ENCODE data around the gene LNX1. TPM values are rescaled to one million over a fixed set of nuclear protein-coding genes. Genes with fewer than 3 reads are reported as not detected.

Gene LNX1
- total and polyA plus RNA-seq, 2 of the 8 experiments (the other 6 are each of a cell fraction or from before 2014, with no cell fraction given): 2.7 to 3.8 TPM

GRCh38 chr4:53553486-53554210 is 37.6 kb downstream of the LNX1 start:
- WGBS, 2 experiments (ENCODE audit: extremely low coverage in 1 of 2, insufficient coverage in 1 of 2, insufficient read length in 1 of 2, insufficient replicate concordance in 2 of 2, low coverage in 1 of 2, low lambda C conversion rate in 2 of 2, missing lambda C conversion rate in 1 of 2): 91% methylated on average over 9 of the region's 9 CpGs; no CpG with 5 or more reads in 1 of the 2 experiments
- Histone ChIP-seq H2AFZ (ENCODE audit: low read length) (no peak overlapping the region), H4K91ac (replicated peaks; ENCODE audit: insufficient read length, low read length) (no peak overlapping the region), H3K79me2 (ENCODE audit: control insufficient read depth in 1 of 2, insufficient read depth in 2 of 2, low read length in 2 of 2) (no peaks in the 10 kb centered on the region), H2AK5ac (ENCODE audit: low read depth, low read length) (no peak overlapping the region), H2BK5ac (ENCODE audit: low read depth, low read length) (no peak overlapping the region), H3K27ac (ENCODE audit: low read depth, low read length) (no peak overlapping the region), H3K18ac (ENCODE audit: extremely low read depth, low read length) (no peak overlapping the region), H3K9ac (replicated peaks in 1 of 4; ENCODE audit: extremely low read depth in 1 of 4, low read depth in 3 of 4, low read length in 3 of 4) (no peak overlapping the region), H3K9me3 (ENCODE audit: insufficient read depth in 2 of 2, low read depth in 1 of 2, low read length in 1 of 2) (no peaks in the 10 kb centered on the region), H3K36me3 (ENCODE audit: control insufficient read depth in 2 of 4, insufficient read depth in 4 of 4, low read length in 3 of 4) (no peaks in the 10 kb centered on the region), H2BK15ac (ENCODE audit: low read length) (no peak overlapping the region), H4K8ac (ENCODE audit: extremely low read depth, insufficient read depth, low read length) (no peak overlapping the region), H3K4me1 (replicated peaks in 1 of 4; ENCODE audit: control insufficient read depth in 3 of 4, insufficient read depth in 4 of 4, low read length in 3 of 4) (no peaks in the 10 kb centered on the region; a peak in 1 of 7 replicates), H3K79me1 (ENCODE audit: low read depth, low read length) (no peaks in the 10 kb centered on the region), H3K14ac (ENCODE audit: insufficient read length) (no peak overlapping the region), H2BK12ac (ENCODE audit: low read depth, low read length) (no peak overlapping the region), H3K4me2 (ENCODE audit: insufficient read depth in 1 of 2, low read depth in 2 of 2, low read length in 2 of 2) (no peak overlapping the region), H3K23ac (ENCODE audit: insufficient read length) (no peak overlapping the region), H3K56ac (replicated peaks; ENCODE audit: insufficient read length, low read depth, low read length) (no peak overlapping the region), H3K23me2 (ENCODE audit: low read depth, low read length) (no peaks in the 10 kb centered on the region), H2BK20ac (ENCODE audit: low read length) (no peak overlapping the region), H4K20me1 (replicated peaks in 1 of 2; ENCODE audit: control insufficient read depth in 1 of 2, insufficient read depth in 2 of 2, low read length in 2 of 2) (no peaks in the 10 kb centered on the region), H3K27me3 (replicated peaks in 1 of 4; ENCODE audit: control insufficient read depth in 3 of 4, extremely low read depth in 1 of 4, insufficient read depth in 3 of 4, low read length in 3 of 4) (no peaks in the 10 kb centered on the region), H3K4me3 (ENCODE audit: extremely low read depth in 1 of 4, insufficient read depth in 2 of 4, low read depth in 3 of 4, low read length in 4 of 4) (no peak overlapping the region), H4K5ac (ENCODE audit: insufficient read length, low read depth, low read length) (no peak overlapping the region), H3K4ac (replicated peaks; ENCODE audit: insufficient read length, low read depth, low read length) (no peak overlapping the region), H2BK120ac (replicated peaks; ENCODE audit: low read depth, low read length) (no peak overlapping the region)
- CTCF ChIA-PET (ENCODE audit: partially characterized antibody): no interaction called here
- POLR2A ChIA-PET (ENCODE audit: partially characterized antibody): no interaction called here
- TF ChIP-seq SP1 (IDR thresholded peaks at IDR 0.05; ENCODE audit: low read depth, low read length): no peak
- TF ChIP-seq HDAC6 (IDR thresholded peaks at IDR 0.05; ENCODE audit: low read depth, low read length): no peak
- no peak for TF ChIP-seq JUND (IDR thresholded peaks at IDR 0.05; ENCODE audit: low read length)
- no peak for TF ChIP-seq SP2 (IDR thresholded peaks at IDR 0.05; ENCODE audit: low read length)
- FAIRE-seq: no peak
- no peak for DNase-seq (ENCODE audit: low read depth in 1 of 2, low spot score in 2 of 2)

Data from H1 (cell line).